HL-60/S4 treated with retinoic acid at 250 ng/mL for 4 days and 3 days (cell line): Measurements from ENCODE around the gene USP17L13.
"Not testable (repeated sequence)": the region's sequence is repeated elsewhere in the genome, so short reads cannot be mapped to it uniquely, and the experiment has no call there.

Source experiments
- in situ Hi-C: fragments of 300-500 bp; cut with MboI; formaldehyde crosslinking; loops from 2 replicates; pipeline ENCODE4 v1.7.0; 2022; ENCODE audit warnings: low sequenced_read_pairs

The USP17L13 gene

GRCh38 chr4:9224596-9224995, at the start of gene USP17L13:
TSS of gene USP17L13 (plus strand) at chr4:9224896. CDS start at chr4:9224896, 0 bp downstream.
- in situ Hi-C loops = not testable (repeated sequence)

DNA sequence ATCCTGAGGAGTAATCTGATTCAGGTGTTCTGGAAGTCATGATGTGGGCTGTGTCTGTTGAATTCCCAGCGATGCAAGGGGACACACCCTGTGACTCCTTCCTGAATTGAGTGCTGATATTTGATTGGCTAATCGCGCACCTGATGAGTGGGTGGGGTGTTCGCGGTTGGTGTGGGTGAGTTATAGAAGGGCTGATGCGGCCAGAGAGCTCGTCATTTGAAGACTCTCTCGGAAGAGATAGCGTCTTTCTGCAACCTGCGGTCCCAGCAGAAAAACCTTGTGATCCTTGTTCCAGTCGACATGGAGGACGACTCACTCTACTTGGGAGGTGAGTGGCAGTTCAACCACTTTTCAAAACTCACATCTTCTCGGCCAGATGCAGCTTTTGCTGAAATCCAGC, 14.3 kb upstream of the USP17L13 start, which contains the start of gene USP17L10:
USP17L10 (plus strand) TSS at position 301 of the 400 bp plus-strand sequence; CDS start at position 301, 0 bp downstream.
- in situ Hi-C loops = not testable (repeated sequence)

- in situ Hi-C loops = not testable (repeated sequence)
These were observed 10.0 kb upstream of the USP17L13 start for GRCh38 chr4:9214701-9215100.

GRCh38 chr4:9215105-9215504, 9.6 kb upstream of the USP17L13 start, which contains the start of gene USP17L11:
TSS of gene USP17L11 (plus strand) at chr4:9215405. CDS start at chr4:9215405, 0 bp downstream.
- in situ Hi-C loops = not testable (repeated sequence)

DNA sequence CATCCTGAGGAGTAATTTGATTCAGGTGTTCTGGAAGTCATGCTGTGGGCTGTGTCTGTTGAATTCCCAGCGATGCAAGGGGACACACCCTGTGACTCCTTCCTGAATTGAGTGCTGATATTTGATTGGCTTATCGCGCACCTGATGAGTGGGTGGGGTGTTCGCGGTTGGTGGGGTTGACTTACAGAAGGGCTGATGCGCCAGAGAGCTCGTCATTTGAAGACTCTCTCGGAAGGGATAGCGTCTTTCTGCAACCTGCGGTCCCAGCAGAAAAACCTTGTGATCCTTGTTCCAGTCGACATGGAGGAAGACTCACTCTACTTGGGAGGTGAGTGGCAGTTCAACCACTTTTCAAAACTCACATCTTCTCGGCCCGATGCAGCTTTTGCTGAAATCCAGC, 4.8 kb upstream of the USP17L13 start, which contains the start of gene USP17L12:
USP17L12 (plus strand) TSS at position 301 of the 400 bp plus-strand sequence; CDS start at position 301, 0 bp downstream.
- in situ Hi-C loops = not testable (repeated sequence)

GRCh38 chr4:9230249-9230648, 5.6 kb downstream of the USP17L13 start:
- in situ Hi-C loops = not testable (repeated sequence)

DNA sequence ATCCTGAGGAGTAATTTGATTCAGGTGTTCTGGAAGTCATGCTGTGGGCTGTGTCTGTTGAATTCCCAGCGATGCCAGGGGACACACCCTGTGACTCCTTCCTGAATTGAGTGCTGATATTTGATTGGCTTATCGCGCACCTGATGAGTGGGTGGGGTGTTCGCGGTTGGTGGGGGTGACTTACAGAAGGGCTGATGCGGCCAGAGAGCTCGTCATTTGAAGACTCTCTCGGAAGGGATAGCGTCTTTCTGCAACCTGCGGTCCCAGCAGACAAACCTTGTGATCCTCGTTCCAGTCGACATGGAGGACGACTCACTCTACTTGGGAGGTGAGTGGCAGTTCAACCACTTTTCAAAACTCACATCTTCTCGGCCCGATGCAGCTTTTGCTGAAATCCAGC, 9.4 kb downstream of the USP17L13 start, which contains the start of gene USP17L15:
USP17L15 (plus strand) TSS at position 301 of the 400 bp plus-strand sequence; CDS start at position 301, 0 bp downstream.
- in situ Hi-C loops = not testable (repeated sequence)

DNA sequence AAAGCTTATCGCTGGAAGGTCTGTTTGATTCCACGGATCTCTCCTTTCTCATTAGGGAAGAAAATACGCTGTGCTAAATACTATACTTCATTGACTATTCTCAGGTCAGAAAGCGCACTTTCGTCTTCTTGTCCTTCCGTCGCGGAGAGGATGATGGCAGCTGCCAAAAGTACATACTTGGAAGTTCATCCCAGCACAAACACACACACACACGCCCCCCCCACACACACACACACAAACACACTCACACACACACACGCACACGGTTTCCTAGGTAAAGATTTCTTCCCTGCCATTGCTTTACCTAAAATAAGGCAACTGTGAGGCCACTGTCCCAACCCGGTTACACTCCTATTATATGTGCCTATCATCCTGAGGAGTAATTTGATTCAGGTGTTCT, 13.8 kb downstream of the USP17L13 start:
- in situ Hi-C loops = not testable (repeated sequence)

- in situ Hi-C loops = not testable (repeated sequence)
These were observed 18.9 kb downstream of the USP17L13 start, which contains the start of gene USP17L17 for GRCh38 chr4:9243579-9243978. TSS of gene USP17L17 (plus strand) at chr4:9243879. CDS start at chr4:9243879, 0 bp downstream.

- in situ Hi-C loops = not testable (repeated sequence)
These were observed 23.4 kb downstream of the USP17L13 start, which contains the start of gene USP17L18 for GRCh38 chr4:9247953-9248680. TSS of gene USP17L18 (plus strand) at chr4:9248630. CDS start at chr4:9248630, 0 bp downstream.

- in situ Hi-C loops = not testable (repeated sequence)
These were observed 28.4 kb downstream of the USP17L13 start, which contains the start of gene USP17L19 for GRCh38 chr4:9253078-9253477. TSS of gene USP17L19 (plus strand) at chr4:9253378. CDS start at chr4:9253378, 0 bp downstream.

DNA sequence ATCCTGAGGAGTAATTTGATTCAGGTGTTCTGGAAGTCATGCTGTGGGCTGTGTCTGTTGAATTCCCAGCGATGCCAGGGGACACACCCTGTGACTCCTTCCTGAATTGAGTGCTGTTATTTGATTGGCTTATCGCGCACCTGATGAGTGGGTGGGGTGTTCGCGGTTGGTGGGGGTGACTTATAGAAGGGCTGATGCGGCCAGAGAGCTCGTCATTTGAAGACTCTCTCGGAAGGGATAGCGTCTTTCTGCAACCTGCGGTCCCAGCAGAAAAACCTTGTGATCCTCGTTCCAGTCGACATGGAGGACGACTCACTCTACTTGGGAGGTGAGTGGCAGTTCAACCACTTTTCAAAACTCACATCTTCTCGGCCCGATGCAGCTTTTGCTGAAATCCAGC, 33.1 kb downstream of the USP17L13 start, which contains the start of gene USP17L20:
USP17L20 (plus strand) TSS at position 301 of the 400 bp plus-strand sequence; CDS start at position 301, 0 bp downstream.
- in situ Hi-C loops = not testable (repeated sequence)

DNA sequence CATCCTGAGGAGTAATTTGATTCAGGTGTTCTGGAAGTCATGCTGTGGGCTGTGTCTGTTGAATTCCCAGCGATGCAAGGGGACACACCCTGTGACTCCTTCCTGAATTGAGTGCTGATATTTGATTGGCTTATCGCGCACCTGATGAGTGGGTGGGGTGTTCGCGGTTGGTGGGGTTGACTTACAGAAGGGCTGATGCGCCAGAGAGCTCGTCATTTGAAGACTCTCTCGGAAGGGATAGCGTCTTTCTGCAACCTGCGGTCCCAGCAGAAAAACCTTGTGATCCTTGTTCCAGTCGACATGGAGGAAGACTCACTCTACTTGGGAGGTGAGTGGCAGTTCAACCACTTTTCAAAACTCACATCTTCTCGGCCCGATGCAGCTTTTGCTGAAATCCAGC, 37.9 kb downstream of the USP17L13 start, which contains the start of gene USP17L21:
USP17L21 (plus strand) TSS at position 301 of the 400 bp plus-strand sequence; CDS start at position 301, 0 bp downstream.
- in situ Hi-C loops = not testable (repeated sequence)

GRCh38 chr4:9267319-9267718, 42.6 kb downstream of the USP17L13 start, which contains the start of gene USP17L22:
TSS of gene USP17L22 (plus strand) at chr4:9267619. CDS start at chr4:9267619, 0 bp downstream.
- in situ Hi-C loops = not testable (repeated sequence)

- in situ Hi-C loops = not testable (repeated sequence)
These were observed 47.0 kb downstream of the USP17L13 start for GRCh38 chr4:9271719-9272118.
